ENCODE measurements around the gene NR1D2.
"Not testable (repeated sequence)": the region's sequence is repeated elsewhere in the genome, so short reads cannot be mapped to it uniquely, and the experiment has no call there.

The NR1D2 gene

DNA sequence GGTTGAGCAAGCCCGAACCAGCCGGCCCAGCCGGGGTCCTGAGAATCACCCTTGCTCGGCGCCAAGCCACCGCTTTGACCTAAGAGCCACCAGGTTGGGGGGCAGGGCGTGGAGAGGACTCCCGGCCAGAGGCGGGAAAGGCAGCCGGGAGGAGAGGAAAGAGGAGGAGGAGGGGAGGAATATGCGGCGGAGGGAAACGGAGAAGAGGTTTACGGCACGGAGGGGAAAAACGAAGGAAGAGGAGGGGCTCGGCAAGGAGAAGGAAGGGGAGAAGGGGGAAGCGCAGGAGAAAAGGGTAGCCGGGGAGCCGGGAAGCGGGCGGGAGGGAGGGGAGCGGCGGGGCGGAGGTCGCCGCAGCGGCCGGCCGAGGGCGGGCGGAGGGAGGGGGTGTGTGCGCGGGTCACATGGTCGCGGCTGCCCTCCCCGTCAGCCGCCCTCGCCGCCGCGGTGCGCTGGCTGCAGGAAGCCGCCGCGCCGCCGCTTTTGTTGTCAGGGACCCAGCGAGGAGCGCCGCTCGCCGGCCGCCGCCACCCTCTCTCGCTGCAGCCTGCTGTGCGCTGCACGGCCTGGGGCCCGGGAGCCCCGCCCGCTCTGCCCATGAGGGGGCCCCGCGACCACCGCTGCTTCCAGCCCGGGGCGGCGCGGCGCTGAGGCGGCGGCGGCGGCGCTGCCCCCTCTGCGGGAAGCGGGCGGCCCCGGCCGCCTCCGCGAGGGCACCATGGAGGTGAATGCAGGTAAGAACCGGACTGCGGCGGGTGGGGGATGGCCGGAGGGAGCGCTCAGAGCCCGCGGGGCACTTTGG lies at the start of gene NR1D2:
Gene NR1D2, plus strand, starts transcription at position 426 of the 802 bp plus-strand sequence. Its CDS starts 293 bp downstream, at position 719.
- peak; percentile 86 for DNase-seq

DNA sequence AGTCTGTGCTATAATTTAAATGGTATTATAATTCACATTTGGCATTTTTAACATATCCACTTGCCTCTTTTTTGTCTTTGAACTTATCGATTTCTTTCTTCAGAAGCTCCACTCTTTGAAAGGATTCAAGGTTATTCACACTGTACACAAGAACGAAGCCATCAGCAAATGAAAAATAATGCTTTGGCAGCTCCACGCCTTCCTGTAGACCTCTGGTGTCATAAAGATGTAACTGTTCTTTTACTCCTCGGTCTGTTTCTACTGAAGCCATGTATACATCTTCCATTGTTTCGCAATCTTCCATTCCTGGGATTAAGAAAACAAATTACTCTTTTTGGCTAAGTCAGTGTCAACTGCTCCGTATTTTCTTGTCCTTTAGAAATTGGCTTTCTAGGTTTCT lies 44.3 kb upstream of the NR1D2 start:
- DNase-seq, result no peak

DNA sequence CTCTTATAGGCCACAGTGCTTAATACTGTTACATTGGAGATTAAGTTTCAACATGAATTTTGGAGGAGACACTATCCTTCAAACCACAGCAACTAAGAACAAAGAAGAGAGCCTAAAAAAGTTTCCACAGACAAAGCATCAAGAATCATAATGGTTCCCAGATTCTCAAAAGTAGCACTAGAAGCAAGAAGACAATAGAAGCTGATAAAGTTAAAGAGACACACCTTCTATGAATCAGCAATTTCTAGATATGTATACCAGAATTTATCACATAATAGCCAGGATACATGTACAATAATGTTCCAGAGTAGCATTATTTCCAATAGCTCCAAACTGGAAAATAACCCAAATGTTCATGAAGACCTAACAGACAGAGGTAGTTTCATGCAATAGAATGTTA lies 40.5 kb upstream of the NR1D2 start:
- no peak for DNase-seq

DNA sequence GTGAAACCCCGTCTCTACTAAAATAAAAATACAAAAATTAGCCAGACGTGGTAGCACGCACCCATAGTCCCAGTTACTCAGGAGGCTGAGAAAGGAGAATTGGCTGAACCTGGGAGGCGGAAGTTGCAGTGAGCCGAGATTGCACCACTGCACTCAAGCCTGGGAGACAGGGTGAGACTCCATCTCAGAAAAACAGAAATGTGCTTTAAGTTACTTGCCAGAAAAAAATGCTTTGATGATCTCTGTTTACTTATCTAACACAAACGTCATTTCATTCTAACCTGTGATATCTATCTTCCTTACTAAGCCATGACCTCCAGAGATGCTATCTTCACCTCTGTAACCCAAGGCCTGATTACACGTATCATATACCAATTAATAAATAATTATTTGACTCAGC lies 35.7 kb upstream of the NR1D2 start:
- DNase-seq, result no peak

DNA sequence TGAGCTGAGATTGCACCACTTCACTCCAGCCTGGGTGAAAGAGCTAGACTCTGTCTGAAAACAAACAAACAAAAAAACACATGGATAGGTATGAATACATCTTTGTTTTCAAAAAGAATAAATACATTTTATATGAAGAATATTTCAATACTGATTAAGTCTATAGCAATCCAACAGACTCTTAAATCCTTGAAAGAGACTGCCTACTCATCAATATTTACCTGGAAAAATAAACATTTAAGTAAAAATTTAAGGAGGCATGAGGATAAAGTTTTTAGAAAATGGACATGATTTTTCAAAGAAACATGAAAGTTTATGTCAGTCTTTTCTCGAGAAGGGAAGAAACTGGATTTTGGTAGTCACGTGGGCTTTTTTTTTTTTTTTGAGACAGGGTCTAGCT lies 33.7 kb upstream of the NR1D2 start:
- DNase-seq, result no peak

DNA sequence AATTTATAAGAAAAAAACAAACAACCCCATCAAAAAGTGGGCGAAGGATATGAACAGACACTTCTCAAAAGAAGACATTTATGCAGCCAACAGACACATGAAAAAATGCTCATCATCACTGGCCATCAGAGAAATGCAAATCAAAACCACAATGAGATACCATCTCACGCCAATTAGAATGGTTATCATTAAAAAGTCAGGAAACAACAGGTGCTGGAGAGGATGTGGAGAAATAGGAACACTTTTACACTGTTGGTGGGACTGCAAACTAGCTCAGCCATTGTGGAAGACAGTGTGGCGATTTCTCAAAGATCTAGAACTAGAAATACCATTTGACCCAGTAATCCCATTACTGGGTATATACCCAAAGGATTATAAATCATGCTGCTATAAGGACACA lies 32.8 kb upstream of the NR1D2 start:
- DNase-seq, result not testable (repeated sequence)

DNA sequence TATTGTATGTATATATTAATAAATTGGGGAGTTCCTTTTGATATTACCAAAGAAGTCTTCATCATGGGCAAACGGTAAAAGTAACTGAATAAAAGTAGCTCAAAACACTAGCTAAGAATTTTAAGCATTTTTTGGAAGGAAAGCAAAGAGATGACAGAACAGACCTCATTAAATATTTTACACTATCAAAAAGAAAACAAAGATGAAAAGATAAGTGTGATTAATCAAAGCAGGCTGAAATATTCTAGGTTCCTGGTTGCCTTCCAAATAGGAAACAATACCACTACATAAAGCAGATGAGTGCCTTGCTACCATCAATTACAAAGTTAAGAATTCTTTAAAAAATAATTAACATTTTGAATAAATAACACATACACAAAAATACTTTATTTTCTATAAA lies 31.9 kb upstream of the NR1D2 start:
- no peak for DNase-seq

DNA sequence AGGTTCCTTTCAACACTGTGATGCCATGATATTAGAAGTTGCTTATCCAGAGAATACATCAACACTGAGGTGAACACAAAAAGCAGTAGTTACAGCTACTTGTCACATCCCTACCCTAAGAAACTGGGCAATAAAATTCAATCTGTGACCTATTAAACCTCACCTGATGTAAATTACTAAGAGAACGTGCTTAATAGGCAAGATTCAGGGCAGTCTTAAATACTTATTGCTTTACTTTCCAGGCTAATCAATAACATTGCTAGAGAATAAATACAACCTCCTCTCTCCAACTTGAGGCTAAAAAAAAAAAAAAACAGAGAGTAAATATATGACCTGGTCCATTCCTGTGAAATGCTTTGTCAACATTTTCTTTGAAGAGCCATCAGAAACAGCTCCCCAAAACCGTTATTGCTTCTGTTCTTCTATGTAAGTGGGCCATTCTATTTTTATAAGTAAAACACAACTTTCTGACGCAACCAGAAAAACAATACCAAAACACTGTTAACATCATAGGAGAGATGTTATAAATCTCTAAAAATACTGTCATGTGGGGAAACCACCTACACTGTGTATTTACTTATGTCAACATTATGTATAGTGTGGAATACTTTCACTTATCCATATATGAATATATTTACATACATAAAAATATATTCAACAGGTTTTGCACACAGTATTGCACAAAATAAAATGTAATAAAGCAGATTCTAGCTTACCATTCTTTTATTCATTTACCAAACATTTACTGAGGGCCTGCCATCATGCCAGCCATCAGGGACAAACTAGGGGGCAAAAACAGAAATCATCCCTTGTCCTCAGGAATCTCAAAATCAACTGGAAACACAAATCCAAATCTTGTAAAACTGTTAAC lies 31.0 kb upstream of the NR1D2 start:
- DNase-seq, result no peak

DNA sequence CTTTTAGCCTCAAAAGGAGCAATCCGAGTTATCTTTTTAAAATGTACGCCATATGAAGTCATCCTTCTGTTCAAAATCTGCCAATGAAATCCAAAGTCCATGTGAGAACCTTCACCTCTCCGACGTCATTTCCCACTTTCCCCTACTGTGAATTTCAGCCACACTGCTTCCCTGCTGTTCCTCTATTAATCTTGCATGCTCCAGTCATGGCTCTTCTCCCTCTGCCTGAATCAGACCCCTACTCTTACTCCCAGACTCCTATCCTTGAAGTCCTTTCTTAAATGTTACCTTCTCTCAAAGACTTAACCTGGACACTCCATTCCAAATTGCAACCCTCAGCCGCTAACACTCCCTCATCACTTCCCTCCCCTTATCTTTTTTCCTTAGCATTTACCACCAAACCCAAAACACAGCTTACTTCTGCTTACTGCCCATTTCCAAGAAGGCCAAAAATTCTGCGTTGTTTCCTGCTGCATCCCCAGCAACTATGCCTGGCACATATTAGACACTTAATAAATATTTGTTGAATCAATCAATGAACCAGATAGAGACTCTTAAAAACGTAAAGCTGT lies 29.5 kb upstream of the NR1D2 start:
- no peak for DNase-seq

DNA sequence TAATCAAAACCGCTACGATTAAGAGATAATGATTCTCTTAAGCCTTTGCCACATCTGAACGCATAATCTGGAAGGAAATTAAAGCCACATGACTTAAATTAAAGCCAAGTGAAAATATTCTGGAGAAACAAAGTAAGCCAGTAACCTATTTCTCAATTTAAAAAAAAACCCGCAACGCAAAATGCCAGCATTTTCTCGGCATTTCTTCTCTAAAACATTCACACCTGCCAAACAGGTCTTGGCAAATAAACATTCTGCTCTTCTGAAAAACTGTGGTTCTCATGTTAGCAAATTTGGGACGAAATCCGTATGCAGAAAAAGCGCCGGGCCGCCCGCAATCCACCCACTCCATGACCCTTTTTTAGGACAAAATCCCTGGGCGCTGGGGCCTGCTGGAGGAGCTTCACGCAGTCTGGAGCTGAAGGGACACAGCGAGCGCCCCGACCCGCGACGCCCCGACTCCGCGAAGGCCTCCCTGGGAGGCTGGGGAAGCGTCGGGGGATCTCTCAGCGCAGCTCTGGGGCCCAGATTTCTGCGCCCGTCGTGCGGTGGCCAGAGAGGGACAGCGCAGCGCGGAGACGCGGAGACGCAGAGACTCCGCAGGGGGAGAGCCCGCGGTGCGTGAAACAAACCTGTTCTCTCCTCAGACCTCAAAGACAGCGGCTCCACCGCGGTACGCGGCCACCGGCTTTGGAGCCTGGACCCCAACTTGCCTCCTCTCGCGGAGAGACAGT lies 28.8 kb upstream of the NR1D2 start:
- DNase-seq, result no peak

DNA sequence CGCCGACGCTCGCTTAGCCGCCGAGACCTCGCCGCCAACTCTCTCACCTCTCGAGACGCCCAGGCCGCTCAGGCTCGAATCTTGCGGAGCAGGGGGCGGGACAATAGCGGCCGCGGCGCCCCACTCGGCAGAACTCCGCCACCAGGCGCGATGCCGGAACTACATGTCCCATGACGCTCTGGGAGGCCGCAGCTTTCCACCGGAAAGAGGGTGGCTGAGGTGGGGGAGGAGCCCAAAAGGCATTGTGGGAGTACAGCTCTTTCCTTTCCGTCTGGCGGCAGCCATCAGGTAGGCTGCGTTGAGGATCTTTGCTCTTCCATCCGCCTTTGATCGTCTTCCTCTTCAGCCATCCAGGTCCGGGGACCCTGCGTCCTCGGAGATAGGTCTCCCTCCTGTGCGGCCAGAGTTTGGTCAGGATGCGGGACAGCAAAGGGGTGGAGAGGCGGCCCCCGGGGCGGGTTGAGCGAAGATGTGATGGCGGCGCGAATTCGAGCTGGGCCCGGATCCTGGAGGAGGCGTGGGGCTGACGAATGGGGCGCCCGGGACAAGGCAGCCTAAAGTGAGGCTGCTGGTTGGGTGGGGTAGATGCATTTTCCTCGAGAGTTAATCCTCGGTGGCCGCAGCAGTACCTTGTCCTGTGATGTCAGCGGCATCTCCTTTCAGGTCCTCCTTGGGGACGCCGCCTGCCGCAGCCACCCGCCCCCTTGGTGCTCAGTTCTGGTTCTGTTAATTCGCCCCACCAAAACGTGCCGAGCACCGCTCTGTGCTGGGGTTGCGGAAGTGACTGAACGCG lies 28.0 kb upstream of the NR1D2 start, which contains the start of the genes NKIRAS1 and RPL15:
Gene NKIRAS1, minus strand, starts transcription at position 105 of the 793 bp plus-strand sequence. CDS start 6,086 bp downstream, outside the sequence.
Gene RPL15, plus strand, starts transcription at position 247 of the 793 bp plus-strand sequence. CDS start 728 bp downstream, outside the sequence.
- peak; percentile 98 for DNase-seq

DNA sequence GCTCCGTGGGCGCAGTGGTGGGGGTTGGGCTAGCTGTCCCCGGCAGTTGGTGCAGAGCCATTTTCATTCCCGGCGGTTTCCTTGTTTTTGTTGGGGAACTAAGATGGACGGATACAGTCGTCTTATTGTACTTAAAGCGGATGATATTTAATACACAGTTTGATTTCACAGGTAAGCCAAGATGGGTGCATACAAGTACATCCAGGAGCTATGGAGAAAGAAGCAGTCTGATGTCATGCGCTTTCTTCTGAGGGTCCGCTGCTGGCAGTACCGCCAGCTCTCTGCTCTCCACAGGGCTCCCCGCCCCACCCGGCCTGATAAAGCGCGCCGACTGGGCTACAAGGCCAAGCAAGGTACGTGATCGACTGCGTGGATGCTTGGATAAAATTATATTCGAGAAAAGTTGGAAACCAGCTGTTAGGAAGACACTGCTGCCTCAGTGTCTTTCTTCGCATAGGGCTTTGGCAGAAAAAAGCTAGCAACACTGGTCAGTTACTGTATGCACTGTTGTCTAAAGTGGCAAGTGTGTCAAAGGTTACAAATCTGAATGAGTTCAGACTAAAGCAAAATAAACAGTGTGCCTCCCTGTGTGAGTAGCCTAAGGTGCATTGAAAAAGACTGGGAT lies 27.3 kb upstream of the NR1D2 start:
- peak; percentile 48 for DNase-seq

DNA sequence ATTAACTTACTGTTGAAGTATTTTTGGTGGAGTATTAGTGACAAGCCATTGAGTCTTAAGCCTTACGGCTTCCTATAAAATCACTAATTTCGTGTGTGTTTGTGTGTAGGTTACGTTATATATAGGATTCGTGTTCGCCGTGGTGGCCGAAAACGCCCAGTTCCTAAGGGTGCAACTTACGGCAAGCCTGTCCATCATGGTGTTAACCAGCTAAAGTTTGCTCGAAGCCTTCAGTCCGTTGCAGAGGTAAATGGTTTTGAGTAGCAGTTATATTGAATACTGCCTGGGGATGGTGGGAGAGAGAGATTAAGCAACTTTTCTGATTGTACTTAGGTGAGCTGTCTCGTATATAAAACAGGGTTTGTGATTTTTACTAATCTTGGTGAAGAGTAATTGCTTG lies 26.8 kb upstream of the NR1D2 start:
- DNase-seq, result not testable (repeated sequence)

DNA sequence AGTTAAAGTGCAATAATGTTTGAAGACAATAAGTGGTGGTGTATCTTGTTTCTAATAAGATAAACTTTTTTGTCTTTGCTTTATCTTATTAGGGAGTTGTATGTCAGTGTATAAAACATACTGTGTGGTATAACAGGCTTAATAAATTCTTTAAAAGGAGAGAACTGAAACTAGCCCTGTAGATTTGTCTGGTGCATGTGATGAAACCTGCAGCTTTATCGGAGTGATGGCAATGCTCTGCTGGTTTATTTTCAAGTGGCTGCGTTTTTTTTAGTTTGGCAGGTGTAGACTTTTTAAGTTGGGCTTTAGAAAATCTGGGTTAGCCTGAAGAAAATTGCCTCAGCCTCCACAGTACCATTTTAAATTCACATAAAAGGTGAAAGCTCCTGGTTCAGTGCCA lies 25.5 kb upstream of the NR1D2 start:
- no peak for DNase-seq

DNA sequence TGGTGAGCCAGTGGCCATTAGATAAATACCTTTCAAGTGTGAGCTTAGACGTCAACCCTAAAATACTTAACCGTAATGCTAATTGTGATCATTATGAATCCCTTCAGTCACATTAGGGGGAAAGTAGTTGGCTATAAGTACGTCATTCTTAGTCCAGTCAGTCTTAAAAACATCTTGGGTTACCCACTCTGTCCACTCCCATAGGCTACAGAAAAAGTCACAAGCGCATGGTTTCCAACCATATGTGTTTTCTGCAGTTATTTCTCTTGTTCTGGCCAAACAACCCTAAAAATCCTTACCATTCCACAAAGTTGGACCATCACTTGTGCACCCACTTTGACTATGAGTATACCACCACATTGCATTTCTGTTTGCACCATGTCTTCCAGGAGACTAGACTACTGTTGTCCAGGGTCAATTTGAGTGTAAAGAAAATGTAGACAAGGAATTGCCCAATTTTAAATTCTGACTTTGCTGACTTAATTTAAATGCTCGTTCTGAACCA lies 24.9 kb upstream of the NR1D2 start:
- no peak for DNase-seq

DNA sequence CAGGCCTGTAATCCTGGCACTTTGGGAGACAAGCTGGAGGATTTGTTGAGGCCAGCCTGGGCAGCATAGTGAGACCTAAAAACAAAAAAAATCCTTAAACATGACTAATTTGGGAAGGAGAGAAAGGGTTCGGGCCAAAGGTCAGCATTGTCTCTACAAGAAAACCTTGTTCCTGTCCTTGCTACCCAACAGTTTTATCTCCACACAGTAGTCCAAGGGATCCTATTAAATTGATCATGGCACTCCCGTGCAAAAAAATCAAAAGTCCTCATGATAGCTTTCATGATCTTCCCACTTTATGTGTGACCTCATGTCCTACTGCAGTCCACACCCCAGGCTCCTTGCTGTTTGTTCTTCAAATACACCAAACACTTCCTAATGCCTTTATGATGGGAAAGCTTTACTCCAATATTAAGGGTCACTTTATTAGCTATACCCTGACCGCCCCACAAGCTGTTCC lies 24.0 kb upstream of the NR1D2 start:
- DNase-seq, result no peak

DNA sequence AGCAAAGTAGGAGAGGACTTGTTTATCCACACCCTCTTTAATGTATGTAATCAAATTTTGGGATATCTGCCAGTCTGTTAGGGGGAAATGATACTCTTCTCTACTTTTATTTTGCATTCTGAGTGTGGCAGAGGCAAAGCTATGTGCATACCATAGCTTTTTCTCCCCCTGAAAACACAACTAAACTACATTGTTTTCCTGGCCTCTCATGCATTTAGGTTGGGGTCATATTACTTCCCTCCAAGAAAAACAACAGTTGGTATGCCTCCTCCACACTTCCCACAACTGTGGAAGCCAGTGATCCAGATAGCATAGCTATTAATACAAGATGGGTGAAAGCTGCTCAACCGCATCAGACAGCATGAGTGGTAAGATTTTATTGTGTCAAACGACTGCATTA lies 21.3 kb upstream of the NR1D2 start:
- no peak for DNase-seq

DNA sequence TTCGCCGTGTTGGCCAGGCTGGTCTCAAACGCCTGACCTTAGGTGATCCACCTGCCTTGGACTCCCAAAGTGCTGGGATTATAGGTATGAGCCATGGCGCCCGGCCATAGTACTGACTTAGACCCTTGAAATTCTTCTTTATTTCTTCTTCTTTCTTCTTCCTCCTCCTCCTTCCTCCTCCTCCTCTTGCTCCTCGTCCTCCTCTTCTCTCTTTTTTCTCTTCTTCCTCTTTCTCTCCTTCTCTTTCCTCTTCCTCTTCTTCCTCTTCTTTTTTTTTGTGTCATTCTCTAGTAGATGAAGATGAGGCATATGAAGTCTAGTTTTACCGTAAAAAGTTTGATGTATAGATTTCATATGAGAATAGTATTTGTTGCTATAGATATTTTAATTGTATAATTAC lies 18.8 kb upstream of the NR1D2 start:
- no peak for DNase-seq

DNA sequence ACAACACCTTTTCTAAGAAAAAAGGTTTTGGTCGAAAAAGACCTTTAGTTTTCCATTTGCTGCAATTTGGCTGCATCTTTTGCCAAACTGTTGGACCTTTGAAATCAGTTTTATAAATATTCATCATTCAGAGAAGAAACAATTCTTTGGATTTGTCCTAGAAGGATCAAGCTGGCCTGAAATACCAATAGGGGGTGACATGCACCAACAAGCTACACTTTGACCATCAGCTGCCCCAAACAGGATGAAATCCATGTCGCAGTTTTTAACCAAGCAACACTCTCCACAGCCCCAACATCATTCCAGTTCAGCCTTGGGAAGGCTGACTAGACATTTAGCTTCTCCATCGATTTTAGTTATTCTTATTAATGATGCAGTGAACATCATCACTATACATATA lies 18.4 kb upstream of the NR1D2 start:
- peak; percentile 67 for DNase-seq

DNA sequence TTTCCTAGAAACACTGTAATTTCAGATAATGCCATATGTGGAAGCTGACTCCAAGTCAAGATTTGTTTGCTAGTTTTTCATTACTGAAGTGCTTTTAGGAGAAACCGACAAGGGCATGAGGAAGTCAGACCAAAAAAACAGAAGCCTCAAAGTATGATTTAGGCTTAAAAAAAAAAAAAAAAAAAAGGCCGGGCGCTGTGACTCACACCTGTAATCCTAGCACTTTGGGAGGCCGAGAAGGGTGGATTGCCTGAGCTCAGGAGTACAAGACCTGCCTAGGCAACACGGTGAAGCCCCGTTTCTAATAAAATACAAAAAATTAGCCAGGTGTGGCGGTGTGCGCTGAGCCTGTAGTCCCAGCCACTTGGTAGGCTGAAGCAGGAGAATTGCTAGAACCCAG lies 16.6 kb upstream of the NR1D2 start:
- no peak for DNase-seq

DNA sequence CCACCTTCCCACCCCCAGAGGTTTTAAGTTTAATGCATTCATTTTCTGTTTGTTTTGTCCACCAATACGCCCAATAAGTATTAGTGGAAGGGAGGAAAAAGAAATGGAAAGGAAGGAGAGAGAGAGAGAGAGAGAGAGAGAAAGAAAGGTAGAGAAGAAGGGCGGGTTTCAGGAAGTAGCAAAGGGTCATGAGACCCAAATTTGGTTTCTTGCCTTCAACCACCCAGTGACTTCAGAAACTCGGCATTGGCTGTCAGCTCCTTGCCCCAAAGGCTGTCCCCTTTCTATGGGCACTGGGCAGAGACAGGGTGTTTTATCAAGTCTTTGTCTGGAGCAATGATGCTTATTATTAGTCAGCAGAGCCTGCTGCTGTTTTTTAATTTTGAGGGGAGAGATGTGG lies 13.5 kb upstream of the NR1D2 start:
- no peak for DNase-seq

Measured in midbrain (tissue), 1 donor.